Measurements from ENCODE around the gene TMEM117.
A peak's percentile ranks its signal among the peaks of the same experiment; 100 is the strongest.

The TMEM117 gene

GRCh38 chr12:43835656-43836474, at the start of gene TMEM117:
TSS of gene TMEM117 (plus strand) at chr12:43836081.
- DNase-seq = peak; percentile 65

GRCh38 chr12:43786899-43787693, 48.8 kb upstream of the TMEM117 start:
- no peak for DNase-seq

- no peak for DNase-seq
These were observed 45.9 kb upstream of the TMEM117 start for GRCh38 chr12:43789941-43790340.

- no peak for DNase-seq
These were observed 40.1 kb upstream of the TMEM117 start for GRCh38 chr12:43795716-43796280.

- no peak for DNase-seq
These were observed 38.2 kb upstream of the TMEM117 start for GRCh38 chr12:43797561-43798217.

GRCh38 chr12:43805149-43805859, 30.6 kb upstream of the TMEM117 start:
- DNase-seq = no peak

- DNase-seq = peak; percentile 92
These were observed 29.8 kb upstream of the TMEM117 start, which contains the start of gene TWF1 for GRCh38 chr12:43805860-43806736. TSS of gene TWF1 (minus strand) at chr12:43806317. CDS start at chr12:43806245, 72 bp downstream.

GRCh38 chr12:43806737-43807072, 29.2 kb upstream of the TMEM117 start:
- DNase-seq = no peak

GRCh38 chr12:43807386-43807785, 28.5 kb upstream of the TMEM117 start:
- DNase-seq = no peak

GRCh38 chr12:43812057-43812456, 23.8 kb upstream of the TMEM117 start:
- no peak for DNase-seq

GRCh38 chr12:43812926-43813325, 23.0 kb upstream of the TMEM117 start:
- no peak for DNase-seq

- DNase-seq = no peak
These were observed 20.5 kb upstream of the TMEM117 start for GRCh38 chr12:43815416-43815815.

- DNase-seq = no peak
These were observed 19.7 kb upstream of the TMEM117 start for GRCh38 chr12:43816168-43816567.

GRCh38 chr12:43824207-43824775, 11.6 kb upstream of the TMEM117 start:
- DNase-seq = no peak

GRCh38 chr12:43826681-43827080, 9.2 kb upstream of the TMEM117 start:
- no peak for DNase-seq

- no peak for DNase-seq
These were observed 8.8 kb upstream of the TMEM117 start for GRCh38 chr12:43827093-43827492.

- no peak for DNase-seq
These were observed 3.3 kb upstream of the TMEM117 start for GRCh38 chr12:43832463-43833168.

- no peak for DNase-seq
These were observed 621 bp upstream of the TMEM117 start for GRCh38 chr12:43835264-43835655.

GRCh38 chr12:43836475-43836989, 651 bp downstream of the TMEM117 start:
- DNase-seq = no peak

- DNase-seq = no peak
These were observed 4.5 kb downstream of the TMEM117 start for GRCh38 chr12:43840338-43840737.
